GM12892 (cell line): Measurements from ENCODE around the gene APLF.
"Not testable (repeated sequence)": the region's sequence is repeated elsewhere in the genome, so short reads cannot be mapped to it uniquely, and the experiment has no call there.

Source experiments
- DNase-seq: peaks from one replicate; pipeline ENCODE4 v3.0.0; 2011; ENCODE audit not compliant: insufficient read length
- FAIRE-seq: peaks from 2 replicates; lab custom pipeline; 2011; peaks lifted over from hg19 to GRCh38; lab: Jason Lieb, UNC
- POLR2A ChIP-seq: IDR thresholded peaks from 2 replicates; pipeline ENCODE4 v1.6.1; 2011; ENCODE audit warnings: low read depth, low read length, control low read depth
- POLR2AphosphoS5 ChIP-seq: IDR thresholded peaks from 2 replicates; pipeline ENCODE4 v1.6.1; 2011; ENCODE audit warnings: low read depth, low read length, control low read depth
- TAF1 ChIP-seq: IDR thresholded peaks from 2 replicates; pipeline ENCODE4 v1.6.1; 2011; ENCODE audit warnings: low read depth, mild to moderate bottlenecking, control low read depth, low read length, borderline replicate concordance

The APLF gene

GRCh38 chr2:68569604-68570003 lies 102.2 kb downstream of the APLF start:
- DNase-seq (no peak), FAIRE-seq (peak; percentile 62)
- TF ChIP-seq TAF1 (no peak), POLR2AphosphoS5 (no peak), POLR2A (no peak)

GRCh38 chr2:68570434-68570833 lies 103.0 kb downstream of the APLF start:
- DNase-seq, FAIRE-seq: not testable (repeated sequence)

GRCh38 chr2:68574202-68574791 lies 106.9 kb downstream of the APLF start:
- no peak for TF ChIP-seq TAF1
- no peak for TF ChIP-seq POLR2A
- TF ChIP-seq POLR2AphosphoS5: no peak
- no peak for DNase-seq
- peak; percentile 5 for FAIRE-seq

- DNase-seq (no peak), FAIRE-seq (no peak)
- TF ChIP-seq POLR2AphosphoS5: no peak
- TF ChIP-seq TAF1: no peak
- no peak for TF ChIP-seq POLR2A
Observed at GRCh38 chr2:68577183-68577582, 109.8 kb downstream of the APLF start.

- no peak for TF ChIP-seq POLR2A
- no peak for TF ChIP-seq TAF1
- no peak for TF ChIP-seq POLR2AphosphoS5
- DNase-seq (no peak), FAIRE-seq (no peak)
Observed at GRCh38 chr2:68579689-68580088, 112.3 kb downstream of the APLF start.

- no peak for TF ChIP-seq POLR2A
- TF ChIP-seq TAF1: no peak
- TF ChIP-seq POLR2AphosphoS5: no peak
- DNase-seq (no peak), FAIRE-seq (no peak)
Observed at GRCh38 chr2:68588589-68588988, 121.2 kb downstream of the APLF start.

- no peak for DNase-seq
- TF ChIP-seq POLR2A: no peak
- no peak for TF ChIP-seq TAF1
- TF ChIP-seq POLR2AphosphoS5: no peak
- FAIRE-seq: no peak
Observed at GRCh38 chr2:68589963-68590362, 122.6 kb downstream of the APLF start.

GRCh38 chr2:68590702-68591101 lies 123.3 kb downstream of the APLF start:
- no peak for TF ChIP-seq TAF1
- no peak for TF ChIP-seq POLR2AphosphoS5
- TF ChIP-seq POLR2A: no peak
- FAIRE-seq (no peak), DNase-seq (no peak)

GRCh38 chr2:68591225-68591624 lies 123.8 kb downstream of the APLF start:
- DNase-seq (no peak), FAIRE-seq (peak; percentile 27)
- TF ChIP-seq POLR2AphosphoS5 (no peak), POLR2A (no peak), TAF1 (no peak)

GRCh38 chr2:68594041-68594440 lies 126.7 kb downstream of the APLF start:
- DNase-seq (no peak), FAIRE-seq (no peak)
- no peak for TF ChIP-seq POLR2AphosphoS5
- TF ChIP-seq POLR2A: no peak
- no peak for TF ChIP-seq TAF1

GRCh38 chr2:68594674-68595492 lies 127.5 kb downstream of the APLF start:
- TF ChIP-seq POLR2AphosphoS5 (no peak), TAF1 (no peak), POLR2A (no peak)
- DNase-seq: no peak
- peak; percentile 71 for FAIRE-seq

- DNase-seq, FAIRE-seq: not testable (repeated sequence)
Observed at GRCh38 chr2:68595493-68595785, 128.1 kb downstream of the APLF start.

- DNase-seq, FAIRE-seq: not testable (repeated sequence)
Observed at GRCh38 chr2:68600495-68600894, 133.1 kb downstream of the APLF start.
